IMR-90 (cell line): ENCODE data around the gene RBM25.

Experiments used
- BHLHE40 ChIP-seq: fragments of 150-350 bp; IDR thresholded peaks from 2 replicates; pipeline ENCODE4 v1.6.1; 2016; ENCODE audit warnings: mild to moderate bottlenecking, low read depth, low read length
- CHD1 ChIP-seq: IDR thresholded peaks from 2 replicates; pipeline ENCODE4 v1.6.1; 2012; ENCODE audit warnings: low read depth, low read length, improper control_type of control experiment
- CTCF ChIP-seq: conservative IDR thresholded peaks from 2 replicates; pipeline ENCODE4 v1.5.1; 2012; ENCODE audit warnings: mild to moderate bottlenecking, low read depth, low read length, improper control_type of control experiment
- ELK1 ChIP-seq: fragments of 150-350 bp; IDR thresholded peaks from 2 replicates; pipeline ENCODE4 v1.6.1; 2016; ENCODE audit warnings: low read depth, mild to moderate bottlenecking, low read length, moderate library complexity, borderline replicate concordance
- POLR2A ChIP-seq: IDR thresholded peaks from 2 replicates; pipeline ENCODE4 v1.6.1; 2012; ENCODE audit warnings: mild to moderate bottlenecking, low read depth, low read length
- RAD21 ChIP-seq: IDR thresholded peaks from 2 replicates; pipeline ENCODE4 v1.6.1; 2012; ENCODE audit warnings: low read length, improper control_type of control experiment
- RCOR1 ChIP-seq: IDR thresholded peaks from 2 replicates; pipeline ENCODE4 v1.6.1; 2012; ENCODE audit warnings: mild to moderate bottlenecking, low read length, improper control_type of control experiment; ENCODE audit not compliant: insufficient replicate concordance
- TF ChIP-seq, protein P1 (sequence below): fragments of 150-350 bp; IDR thresholded peaks from 2 replicates; pipeline ENCODE4 v1.6.1; 2017; ENCODE audit warnings: mild to moderate bottlenecking, antibody characterized with exemption, low read length, low read depth

GRCh38 chr14:73058224-73058921 is at the start of gene RBM25:
- TF ChIP-seq CTCF = no peak
- TF ChIP-seq POLR2A = peak; percentile 99
- TF ChIP-seq, protein P1, sequence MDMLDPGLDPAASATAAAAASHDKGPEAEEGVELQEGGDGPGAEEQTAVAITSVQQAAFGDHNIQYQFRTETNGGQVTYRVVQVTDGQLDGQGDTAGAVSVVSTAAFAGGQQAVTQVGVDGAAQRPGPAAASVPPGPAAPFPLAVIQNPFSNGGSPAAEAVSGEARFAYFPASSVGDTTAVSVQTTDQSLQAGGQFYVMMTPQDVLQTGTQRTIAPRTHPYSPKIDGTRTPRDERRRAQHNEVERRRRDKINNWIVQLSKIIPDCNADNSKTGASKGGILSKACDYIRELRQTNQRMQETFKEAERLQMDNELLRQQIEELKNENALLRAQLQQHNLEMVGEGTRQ = no peak
- TF ChIP-seq RAD21 = no peak
- TF ChIP-seq BHLHE40 = peak; percentile 20; the same call in 1 of the 2 replicates
- TF ChIP-seq CHD1 = peak; percentile 75; the same call in 1 of the 2 replicates
- TF ChIP-seq RCOR1 = no peak
- no peak for TF ChIP-seq ELK1
